H1 (cell line): ENCODE measurements around the gene TXNRD2. TPM values are rescaled to one million over a fixed set of nuclear protein-coding genes. Genes with fewer than 3 reads are reported as not detected.

Experiments
- CTCF ChIA-PET: fragments of 300-600 bp; sonication (Branson Sonifier 250); formaldehyde crosslinking; loops from one replicate; lab custom pipeline; 2021; ENCODE audit not compliant: partially characterized antibody; lab: Charles Lee
- POLR2A ChIA-PET: fragments of 300-600 bp; sonication (Branson Sonifier 250); formaldehyde crosslinking; loops from one replicate; lab custom pipeline; 2021; ENCODE audit warnings: inconsistent platforms; ENCODE audit not compliant: partially characterized antibody; lab: Charles Lee
- DNase-seq, 2 experiments: peaks; one replicate each; pipeline versions ENCODE4 v3.0.0 to v3.0.0-alpha.2; 2010 to 2022; ENCODE audit warnings: low spot score in 2 of 2, low read depth in 1 of 2, mixed read lengths in 1 of 2
- FAIRE-seq: peaks from 2 replicates; lab custom pipeline; 2011; peaks lifted over from hg19 to GRCh38; lab: Jason Lieb, UNC
- H2AFZ ChIP-seq: 2 replicates; pipeline ENCODE4 v1.8.1; 2012; ENCODE audit warnings: low read length, inconsistent platforms
- H2AK5ac ChIP-seq: 2 replicates; pipeline ENCODE4 v1.6.1; 2013; ENCODE audit warnings: low read depth, low read length
- H2BK120ac ChIP-seq: replicated peaks from 2 replicates; pipeline ENCODE3; 2013; ENCODE audit warnings: low read depth, low read length, inconsistent platforms
- H2BK12ac ChIP-seq: 2 replicates; pipeline ENCODE4 v1.6.1; 2013; ENCODE audit warnings: low read depth, low read length
- H2BK15ac ChIP-seq: 2 replicates; pipeline ENCODE4 v1.6.1; 2013; ENCODE audit warnings: low read length
- H2BK20ac ChIP-seq: 2 replicates; pipeline ENCODE4 v1.6.1; 2013; ENCODE audit warnings: low read length
- H2BK5ac ChIP-seq: 2 replicates; pipeline ENCODE4 v1.6.1; 2013; ENCODE audit warnings: low read depth, low read length
- H3K14ac ChIP-seq: 2 replicates; pipeline ENCODE4 v1.6.1; 2013; ENCODE audit warnings: inconsistent platforms; ENCODE audit not compliant: insufficient read length
- H3K18ac ChIP-seq: 2 replicates; pipeline ENCODE4 v1.6.1; 2013; ENCODE audit warnings: low read length; ENCODE audit errors: extremely low read depth
- H3K23ac ChIP-seq: 2 replicates; pipeline ENCODE4 v1.6.1; 2013; ENCODE audit warnings: inconsistent platforms; ENCODE audit not compliant: insufficient read length
- H3K23me2 ChIP-seq: 2 replicates; pipeline ENCODE4 v1.6.1; 2013; ENCODE audit warnings: low read depth, low read length
- H3K27ac ChIP-seq: 2 replicates; pipeline ENCODE4 v1.6.1; 2011; ENCODE audit warnings: low read depth, low read length, inconsistent platforms
- H3K27me3 ChIP-seq, 4 experiments: replicated peaks in 1 of 4; 1 replicate in 1 of 4; 2 replicates in 3 of 4; pipeline versions ENCODE4 v1.6.1 to v1.8.1; 2011 to 2013; ENCODE audit warnings: low read length in 3 of 4, mild to moderate bottlenecking in 3 of 4, inconsistent platforms in 2 of 4, mixed read lengths in 2 of 4, moderate library complexity in 1 of 4; ENCODE audit not compliant: control insufficient read depth in 3 of 4, insufficient read depth in 3 of 4; ENCODE audit errors: extremely low read depth in 1 of 4
- H3K36me3 ChIP-seq, 4 experiments: 2 replicates each; pipeline versions ENCODE4 v1.6.1 to v1.8.1; 2011 to 2013; ENCODE audit warnings: mild to moderate bottlenecking in 4 of 4, low read length in 3 of 4, moderate library complexity in 2 of 4, control low read depth in 1 of 4, inconsistent platforms in 1 of 4; ENCODE audit not compliant: insufficient read depth in 4 of 4, control insufficient read depth in 2 of 4
- H3K4ac ChIP-seq: replicated peaks from 2 replicates; pipeline ENCODE3; 2013; ENCODE audit warnings: low read length, low read depth, mixed read lengths, inconsistent platforms; ENCODE audit not compliant: insufficient read length
- H3K4me1 ChIP-seq, 4 experiments: replicated peaks in 1 of 4; 1 replicate in 1 of 4; 2 replicates in 3 of 4; pipeline versions ENCODE4 v1.6.1 to v1.8.1; 2011 to 2013; ENCODE audit warnings: low read length in 3 of 4, inconsistent platforms in 2 of 4, mixed read lengths in 1 of 4; ENCODE audit not compliant: insufficient read depth in 4 of 4, control insufficient read depth in 3 of 4
- H3K4me2 ChIP-seq, 2 experiments: 2 replicates each; pipeline versions ENCODE4 v1.6.1 to v1.8.1; 2011 to 2013; ENCODE audit warnings: low read depth in 2 of 2, low read length in 2 of 2, control low read depth in 1 of 2, inconsistent platforms in 1 of 2, mild to moderate bottlenecking in 1 of 2; ENCODE audit not compliant: insufficient read depth in 1 of 2
- H3K4me3 ChIP-seq, 4 experiments: fragments of 200-600, 300-600 bp in 1 of 4; sonication (generic), shearing (Covaris generic), sonication (Bioruptor Twin) in 1 of 4; 2 replicates each; pipeline versions ENCODE4 v1.5.1 to v1.8.1; 2011 to 2016; ENCODE audit warnings: low read length in 4 of 4, low read depth in 3 of 4, control low read depth in 2 of 4, inconsistent platforms in 2 of 4, mild to moderate bottlenecking in 2 of 4, mixed read lengths in 1 of 4, moderate library complexity in 1 of 4; ENCODE audit not compliant: insufficient read depth in 2 of 4; ENCODE audit errors: extremely low read depth in 1 of 4
- H3K56ac ChIP-seq: replicated peaks from 2 replicates; pipeline ENCODE3; 2013; ENCODE audit warnings: low read depth, mild to moderate bottlenecking, mixed read lengths, low read length, inconsistent platforms; ENCODE audit not compliant: insufficient read length
- H3K79me1 ChIP-seq: 2 replicates; pipeline ENCODE4 v1.6.1; 2013; ENCODE audit warnings: low read depth, low read length, control low read depth
- H3K79me2 ChIP-seq, 2 experiments: 2 replicates each; pipeline versions ENCODE4 v1.6.1 to v1.8.1; 2012 to 2013; ENCODE audit warnings: low read length in 2 of 2, mild to moderate bottlenecking in 2 of 2, inconsistent platforms in 1 of 2; ENCODE audit not compliant: insufficient read depth in 2 of 2, control insufficient read depth in 1 of 2
- H3K9ac ChIP-seq, 4 experiments: replicated peaks in 1 of 4; 1 replicate in 1 of 4; 2 replicates in 3 of 4; pipeline versions ENCODE4 v1.6.1 to v1.8.1; 2011 to 2013; ENCODE audit warnings: low read depth in 3 of 4, low read length in 3 of 4, control low read depth in 2 of 4, mild to moderate bottlenecking in 2 of 4, moderate library complexity in 2 of 4, inconsistent platforms in 1 of 4; ENCODE audit errors: extremely low read depth in 1 of 4
- H3K9me3 ChIP-seq, 2 experiments: 2 replicates each; pipeline versions ENCODE4 v1.6.1 to v1.8.1; 2012 to 2013; ENCODE audit warnings: mild to moderate bottlenecking in 2 of 2, moderate library complexity in 2 of 2, control low read depth in 1 of 2, inconsistent platforms in 1 of 2, low read depth in 1 of 2, low read length in 1 of 2, mixed read lengths in 1 of 2; ENCODE audit not compliant: insufficient read depth in 2 of 2
- H4K20me1 ChIP-seq, 2 experiments: replicated peaks in 1 of 2; 2 replicates each; pipeline versions ENCODE3 to v1.8.1; 2011 to 2013; ENCODE audit warnings: inconsistent platforms in 2 of 2, low read length in 2 of 2, mild to moderate bottlenecking in 1 of 2; ENCODE audit not compliant: insufficient read depth in 2 of 2, control insufficient read depth in 1 of 2
- H4K5ac ChIP-seq: 2 replicates; pipeline ENCODE4 v1.6.1; 2013; ENCODE audit warnings: low read length, low read depth, mixed read lengths, inconsistent platforms; ENCODE audit not compliant: insufficient read length
- H4K8ac ChIP-seq: 2 replicates; pipeline ENCODE4 v1.8.0; 2013; ENCODE audit warnings: mild to moderate bottlenecking, moderate library complexity, low read length, inconsistent platforms; ENCODE audit not compliant: insufficient read depth; ENCODE audit errors: extremely low read depth
- H4K91ac ChIP-seq: replicated peaks from 2 replicates; pipeline ENCODE3; 2013; ENCODE audit warnings: low read length, mixed read lengths, inconsistent platforms; ENCODE audit not compliant: insufficient read length
- EGR1 ChIP-seq: IDR thresholded peaks from 2 replicates; pipeline ENCODE4 v1.6.1; 2011; ENCODE audit warnings: low read depth, low read length, borderline replicate concordance
- HDAC2 ChIP-seq, 2 experiments: fragments of 300-600 bp in 1 of 2; sonication (generic) in 1 of 2; IDR thresholded peaks; 2 replicates each; pipeline ENCODE4 v1.6.1; 2011 to 2012; ENCODE audit warnings: low read depth in 2 of 2, low read length in 2 of 2, mild to moderate bottlenecking in 2 of 2, moderate library complexity in 2 of 2, borderline replicate concordance in 1 of 2, inconsistent platforms in 1 of 2
- KDM4A ChIP-seq: IDR thresholded peaks from one replicate; pipeline ENCODE4 v1.7.1; 2012; ENCODE audit warnings: low read depth, mild to moderate bottlenecking, moderate library complexity, low read length, inconsistent platforms; ENCODE audit not compliant: severe bottlenecking
- PHF8 ChIP-seq: fragments of 200-600 bp; sonication (generic); conservative IDR thresholded peaks from 2 replicates; pipeline ENCODE4 v1.7.1; 2012; ENCODE audit warnings: low read depth, mild to moderate bottlenecking, inconsistent platforms, low read length, moderate library complexity
- POLR2A ChIP-seq, 2 experiments: IDR thresholded peaks; 1 replicate in 1 of 2; 2 replicates in 1 of 2; pipeline ENCODE4 v1.6.1; 2011; ENCODE audit warnings: low read depth in 2 of 2, low read length in 2 of 2, mild to moderate bottlenecking in 2 of 2; ENCODE audit errors: control extremely low read depth in 1 of 2
- POLR2AphosphoS5 ChIP-seq: IDR thresholded peaks from 2 replicates; pipeline ENCODE4 v1.6.1; 2011; ENCODE audit warnings: low read depth, low read length
- SAP30 ChIP-seq: fragments of 300-600 bp; sonication (generic); IDR thresholded peaks from 2 replicates; pipeline ENCODE4 v1.7.1; 2012; ENCODE audit warnings: low read length, moderate library complexity, mild to moderate bottlenecking, inconsistent platforms; ENCODE audit not compliant: insufficient read depth, insufficient replicate concordance
- SRF ChIP-seq: IDR thresholded peaks from 2 replicates; pipeline ENCODE4 v1.6.1; 2011; ENCODE audit warnings: mild to moderate bottlenecking, low read depth, low read length, moderate library complexity
- TBP ChIP-seq: IDR thresholded peaks from 2 replicates; pipeline ENCODE4 v1.6.1; 2011; ENCODE audit warnings: low read depth, low read length, improper control_type of control experiment
- TEAD4 ChIP-seq: IDR thresholded peaks from 2 replicates; pipeline ENCODE4 v1.6.1; 2012; ENCODE audit warnings: low read depth, low read length, inconsistent platforms, mixed read lengths
- WGBS, 2 experiments: shearing (Covaris generic) in 1 of 2; methylation state at CpG; one replicate each; pipeline versions ENCODE4 v1.1.6 to v1.1.7; 2013 to 2015; ENCODE audit warnings: low lambda C conversion rate in 2 of 2, mixed read lengths in 2 of 2, inconsistent platforms in 1 of 2, low coverage in 1 of 2, missing lambda C conversion rate in 1 of 2; ENCODE audit not compliant: insufficient replicate concordance in 2 of 2, insufficient coverage in 1 of 2, insufficient read length in 1 of 2; ENCODE audit errors: extremely low coverage in 1 of 2, missing lambda C conversion rate in 1 of 2; 5-methylcytosine and 5-hydroxymethylcytosine counted together
- polyA plus RNA-seq, 7 experiments: library from polyadenylated mRNA; depleted of rRNA in 3 of 7; stranded (reverse) in 5 of 7; unstranded in 2 of 7; fragments of >200 nt in 5 of 7; fragments of 200-250 nt in 2 of 7; gene quantifications; 1 replicate in 5 of 7; 2 replicates in 1 of 7; 4 replicates in 1 of 7; pipeline versions ENCODE4 v1.2.1 to v1.2.3, GENCODE V29; 2011 to 2013; ENCODE audit warnings: missing spikeins in 2 of 7, mixed read lengths in 2 of 7
- total RNA-seq: library from RNA; stranded (reverse); fragmentation: NEBNext Ultra II Directional; extraction: Animal tissue kit (Norgen Biotek cat#: 25700); gene quantifications from 2 replicates; pipeline ENCODE4 v1.2.1, GENCODE V29; 2021

The TXNRD2 gene
- total and polyA plus RNA-seq, 2 of the 8 experiments (the other 6 are each of a cell fraction or from before 2014, with no cell fraction given) = 14.8 to 21.9 TPM

- no peak overlapping the region for H4K5ac ChIP-seq
- DNase-seq (no peak), FAIRE-seq (no peak)
- H3K79me2 ChIP-seq = peaks cover 0 to 26% of the 10 kb centered on the region in 2 experiments; a peak in 3 of 4 replicates
- H3K4me3 ChIP-seq = no peak overlapping the region
- CTCF ChIA-PET = interaction anchor here (0.6 to 1.8 kb wide), 11 partner anchors 9 to 96 kb away, joined by 3 to 7 read pairs (median 3); no protein-coding TSS in a partner anchor
- H3K14ac ChIP-seq = no peak overlapping the region
- no peak overlapping the region for H2BK12ac ChIP-seq
- H3K4me2 ChIP-seq = no peak overlapping the region
- H2BK20ac ChIP-seq = no peak overlapping the region
- H4K91ac ChIP-seq = no peak overlapping the region
- peaks cover 19% of the 10 kb centered on the region for H3K79me1 ChIP-seq
- H2AK5ac ChIP-seq = no peak overlapping the region
- H3K23me2 ChIP-seq = peaks cover 16% of the 10 kb centered on the region; the same call in 1 of the 2 replicates
- H3K9me3 ChIP-seq = no peaks in the 10 kb centered on the region
- WGBS, 2 experiments = 91% methylated on average over 21 of the region's 21 CpGs; no CpG with 5 or more reads in 1 of the 2 experiments
- H3K56ac ChIP-seq = no peak overlapping the region
- peaks cover 12 to 51% of the 10 kb centered on the region in 2 experiments for H4K20me1 ChIP-seq
- H3K18ac ChIP-seq = no peak overlapping the region
- H3K4me1 ChIP-seq = peaks cover 0 to 24% (median 12%) of the 10 kb centered on the region in 4 experiments; a peak in 6 of 7 replicates
- no peak overlapping the region for H3K4ac ChIP-seq
- H3K36me3 ChIP-seq = peaks cover 2 to 16% (median 14%) of the 10 kb centered on the region in 4 experiments; a peak in 6 of 8 replicates
- no peak overlapping the region for H2AFZ ChIP-seq
- H3K23ac ChIP-seq = no peak overlapping the region
- H2BK15ac ChIP-seq = no peak overlapping the region
- TF ChIP-seq PHF8 (no peak), SRF (no peak), POLR2AphosphoS5 (no peak), HDAC2 (IDR thresholded peaks at IDR 0.05; ENCODE audit: borderline replicate concordance in 1 of 2, low read depth in 2 of 2, low read length in 2 of 2) (no peak), EGR1 (no peak), POLR2A (IDR thresholded peaks at IDR 0.05; ENCODE audit: control extremely low read depth in 1 of 2, low read depth in 2 of 2, low read length in 2 of 2) (no peak), TEAD4 (no peak), SAP30 (no peak), TBP (no peak), KDM4A (no peak)
- TF ChIP-seq, all 59 proteins: peak for 0
- POLR2A ChIA-PET = interaction anchor here (1.5 to 2.1 kb wide), 4 partner anchors 9 to 40 kb away, joined by 4 to 7 read pairs (median 6); no protein-coding TSS in a partner anchor
- H3K9ac ChIP-seq = no peak overlapping the region
- H2BK120ac ChIP-seq = no peak overlapping the region
- no peak overlapping the region for H3K27ac ChIP-seq
- no peak overlapping the region for H2BK5ac ChIP-seq
- no peak overlapping the region; the same call in 1 of the 2 replicates for H4K8ac ChIP-seq
- H3K27me3 ChIP-seq = no peaks in the 10 kb centered on the region
These were observed 90.1 kb downstream of the TXNRD2 start for GRCh38 chr22:19851291-19852176.
